AG04450 (cell line): Measurements from ENCODE around the gene RPL26. TPM values are rescaled to one million over a fixed set of nuclear protein-coding genes. Genes with fewer than 3 reads are reported as not detected.

ENCODE experiments used
- CTCF ChIA-PET: fragments of 300-600, 350-600 bp; formaldehyde crosslinking; extraction: SDS; loops from one replicate; lab custom pipeline; 2022; ENCODE audit warnings: antibody characterized with exemption, inconsistent platforms; lab: Charles Lee
- POLR2A ChIA-PET: fragments of 350-600 bp; formaldehyde crosslinking; extraction: SDS; loops from one replicate; lab custom pipeline; 2021; ENCODE audit warnings: antibody characterized with exemption, inconsistent platforms; lab: Yijun Ruan, JAX
- DNase-seq: peaks from one replicate; pipeline ENCODE4 v3.0.0-alpha.2; 2011; ENCODE audit warnings: low read depth, low spot score
- H3K27ac ChIP-seq: one replicate; pipeline ENCODE4 v1.5.1; 2012; ENCODE audit warnings: low read depth, low read length, control low read depth
- H3K27me3 ChIP-seq: one replicate; pipeline ENCODE4 v1.6.0; 2012; ENCODE audit warnings: low read length; ENCODE audit not compliant: control insufficient read depth, insufficient read depth
- H3K4me3 ChIP-seq: 2 replicates; pipeline ENCODE4 v1.5.1; 2011; ENCODE audit warnings: mild to moderate bottlenecking, low read depth, low read length, control low read depth
- H3K9me3 ChIP-seq: 2 replicates; pipeline ENCODE4 v1.5.1; 2012; ENCODE audit warnings: low read length; ENCODE audit not compliant: control insufficient read depth, insufficient read depth
- polyA plus RNA-seq: library from polyadenylated mRNA; depleted of rRNA; stranded (reverse); fragments of >200 nt; gene quantifications from 2 replicates; pipeline ENCODE4 v1.2.3, GENCODE V29; 2011
- TF ChIP-seq, protein P1 (sequence below): IDR thresholded peaks from 2 replicates; pipeline ENCODE4 v1.5.1; 2011; ENCODE audit warnings: low read depth, low read length, control low read depth, inconsistent platforms

The RPL26 gene
- polyA plus RNA-seq, 1 experiment, result 4,830 TPM

DNA sequence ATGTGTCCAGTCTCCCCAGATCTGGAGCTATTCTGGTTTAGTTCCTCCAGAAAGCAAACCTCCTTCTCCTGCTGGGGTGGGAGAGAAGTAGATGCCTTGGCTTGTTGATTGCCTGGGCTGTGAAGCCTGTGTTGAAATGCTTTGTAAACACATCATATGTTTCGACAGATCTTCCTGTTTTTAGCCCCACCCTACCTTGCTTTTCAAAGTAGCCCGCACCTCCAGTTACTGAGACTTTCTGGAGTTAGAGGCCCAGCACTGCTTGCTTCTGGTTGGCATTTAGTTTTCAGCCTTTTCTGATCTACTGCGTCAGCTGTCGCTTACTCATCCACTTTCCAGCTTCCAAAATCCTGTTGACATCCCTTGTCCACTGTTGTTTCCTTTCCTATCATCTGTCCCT, 34.8 kb upstream of the RPL26 start:
- peaks cover 22% of the 10 kb centered on the region for H3K27me3 ChIP-seq
- TF ChIP-seq, protein P1, sequence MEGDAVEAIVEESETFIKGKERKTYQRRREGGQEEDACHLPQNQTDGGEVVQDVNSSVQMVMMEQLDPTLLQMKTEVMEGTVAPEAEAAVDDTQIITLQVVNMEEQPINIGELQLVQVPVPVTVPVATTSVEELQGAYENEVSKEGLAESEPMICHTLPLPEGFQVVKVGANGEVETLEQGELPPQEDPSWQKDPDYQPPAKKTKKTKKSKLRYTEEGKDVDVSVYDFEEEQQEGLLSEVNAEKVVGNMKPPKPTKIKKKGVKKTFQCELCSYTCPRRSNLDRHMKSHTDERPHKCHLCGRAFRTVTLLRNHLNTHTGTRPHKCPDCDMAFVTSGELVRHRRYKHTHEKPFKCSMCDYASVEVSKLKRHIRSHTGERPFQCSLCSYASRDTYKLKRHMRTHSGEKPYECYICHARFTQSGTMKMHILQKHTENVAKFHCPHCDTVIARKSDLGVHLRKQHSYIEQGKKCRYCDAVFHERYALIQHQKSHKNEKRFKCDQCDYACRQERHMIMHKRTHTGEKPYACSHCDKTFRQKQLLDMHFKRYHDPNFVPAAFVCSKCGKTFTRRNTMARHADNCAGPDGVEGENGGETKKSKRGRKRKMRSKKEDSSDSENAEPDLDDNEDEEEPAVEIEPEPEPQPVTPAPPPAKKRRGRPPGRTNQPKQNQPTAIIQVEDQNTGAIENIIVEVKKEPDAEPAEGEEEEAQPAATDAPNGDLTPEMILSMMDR, result no peak
- no peak overlapping the region for H3K27ac ChIP-seq
- CTCF ChIA-PET, result interaction anchor here (0.8 kb wide), 1 partner anchor 8 kb away, joined by 5 read pairs; no protein-coding TSS in a partner anchor
- H3K9me3 ChIP-seq, result no peaks in the 10 kb centered on the region; the same call in none of the 2 replicates
- POLR2A ChIA-PET, result no interaction called here
- no peak for DNase-seq
- no peak overlapping the region for H3K4me3 ChIP-seq

DNA sequence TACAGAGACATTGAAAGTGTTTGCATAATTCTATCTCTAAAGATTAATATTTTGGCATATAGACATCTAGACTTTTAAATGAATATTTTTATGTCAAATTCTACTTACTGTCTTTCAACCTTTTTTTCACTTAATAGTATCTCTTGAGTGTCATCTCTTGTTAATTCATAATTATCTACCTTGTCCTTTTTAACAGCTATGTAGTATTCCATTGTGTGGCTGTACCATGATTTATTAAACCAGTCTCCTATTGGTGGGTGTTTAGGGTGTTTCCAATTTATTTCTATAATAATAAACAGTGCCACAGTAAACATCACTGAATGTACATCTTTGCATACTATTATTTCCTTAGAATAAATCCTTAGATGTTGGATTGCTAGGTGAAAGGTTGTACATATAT, 30.9 kb upstream of the RPL26 start:
- H3K27me3 ChIP-seq, result peaks cover 15% of the 10 kb centered on the region
- TF ChIP-seq, protein P1, result no peak
- no peak for DNase-seq
- CTCF ChIA-PET, result interaction anchor here (0.6 kb wide), 1 partner anchor 11 kb away, joined by 3 read pairs; no protein-coding TSS in a partner anchor
- H3K9me3 ChIP-seq, result no peaks in the 10 kb centered on the region; the same call in none of the 2 replicates
- H3K4me3 ChIP-seq, result no peak overlapping the region
- POLR2A ChIA-PET, result no interaction called here
- H3K27ac ChIP-seq, result no peak overlapping the region

DNA sequence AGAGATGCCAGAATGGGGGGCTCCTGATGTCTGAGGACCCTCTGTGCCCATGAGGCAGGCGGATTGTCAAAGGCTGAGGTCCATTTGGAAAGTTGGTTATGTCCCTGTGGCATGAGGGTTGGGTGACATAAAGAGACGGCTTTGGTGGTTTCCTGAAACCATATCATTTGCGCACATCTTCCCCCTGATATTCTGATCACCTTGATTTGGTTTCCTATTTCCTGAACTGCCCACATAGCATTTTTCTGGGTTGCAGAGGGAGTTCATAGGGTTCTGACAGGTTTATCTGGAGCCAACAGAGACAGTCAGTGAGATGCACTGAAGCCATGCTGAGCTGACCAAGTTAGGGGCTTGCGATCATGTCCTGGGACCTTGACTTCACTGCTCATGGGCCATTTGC, 30.3 kb upstream of the RPL26 start:
- H3K27ac ChIP-seq, result no peak overlapping the region
- DNase-seq, result no peak
- POLR2A ChIA-PET, result no interaction called here
- H3K9me3 ChIP-seq, result no peaks in the 10 kb centered on the region; the same call in none of the 2 replicates
- H3K27me3 ChIP-seq, result peaks cover 14% of the 10 kb centered on the region
- TF ChIP-seq, protein P1, result no peak
- CTCF ChIA-PET, result interaction anchor here (0.6 kb wide), 1 partner anchor 10 kb away, joined by 3 read pairs; no protein-coding TSS in a partner anchor
- H3K4me3 ChIP-seq, result no peak overlapping the region

DNA sequence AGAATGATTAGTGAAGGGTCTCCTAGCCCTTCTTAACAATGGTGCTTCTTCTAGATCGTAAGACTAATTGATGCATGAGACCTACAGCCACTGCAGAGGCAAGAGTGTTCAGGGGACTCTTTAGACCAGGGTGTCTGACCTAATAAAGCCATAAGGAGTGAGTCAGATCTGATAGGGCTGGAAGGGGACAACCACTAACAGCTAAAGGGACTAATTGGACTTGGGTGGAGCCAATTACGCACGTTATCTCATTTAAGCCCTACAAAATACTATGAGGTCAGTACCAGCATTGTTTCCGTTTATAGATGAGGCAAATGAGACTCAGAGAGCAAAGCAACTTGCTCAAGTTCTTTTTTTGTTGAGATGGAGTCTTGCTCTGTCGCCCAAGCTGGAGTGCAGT, 29.1 kb upstream of the RPL26 start:
- POLR2A ChIA-PET, result no interaction called here
- DNase-seq, result no peak
- Histone ChIP-seq H3K27ac (no peak overlapping the region), H3K27me3 (peaks cover 5% of the 10 kb centered on the region), H3K9me3 (no peaks in the 10 kb centered on the region; the same call in none of the 2 replicates), H3K4me3 (no peak overlapping the region)
- CTCF ChIA-PET, result interaction anchor here (1.0 to 3.8 kb wide), 3 partner anchors 311 to 373 kb away, joined by 3 to 70 read pairs (median 3); no protein-coding TSS in a partner anchor
- TF ChIP-seq, protein P1, result no peak

DNA sequence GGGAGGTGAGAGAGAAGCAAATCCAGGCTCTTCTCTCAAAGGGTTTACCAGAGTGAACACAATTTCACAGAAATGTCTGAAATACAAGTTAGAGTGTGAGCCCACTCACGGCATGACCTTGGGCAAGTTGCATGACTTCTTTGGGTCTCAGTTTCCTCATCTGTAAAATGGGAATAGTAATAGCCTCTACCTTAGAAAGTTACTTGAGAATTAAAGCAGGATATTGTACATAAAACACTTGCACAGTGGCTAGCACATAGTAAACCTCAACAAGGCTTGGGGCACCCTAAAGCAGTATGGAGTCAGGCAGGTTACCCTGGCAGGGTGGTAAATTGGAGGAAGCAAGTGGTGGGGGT, 27.9 kb upstream of the RPL26 start:
- ChIA-PET POLR2A (interaction anchor here (0.7 kb wide), 1 partner anchor 25 kb away, joined by 3 read pairs; the partner anchor contains the start of gene NDEL1), CTCF (interaction anchor here (0.6 to 3.8 kb wide), 25 partner anchors 9 to 375 kb away, joined by 3 to 70 read pairs (median 5); partner anchors contain the start of genes KRABD2 and NDEL1)
- Histone ChIP-seq H3K9me3 (no peaks in the 10 kb centered on the region; the same call in 1 of the 2 replicates), H3K4me3 (no peak overlapping the region), H3K27me3 (peaks cover 5% of the 10 kb centered on the region), H3K27ac (no peak overlapping the region)
- no peak for DNase-seq
- TF ChIP-seq, protein P1, result no peak
